Tibial nerve (tissue), 4 donors: ENCODE measurements around the gene KMT2B. TPM values are rescaled to one million over a fixed set of nuclear protein-coding genes. Genes with fewer than 3 reads are reported as not detected.

ENCODE experiments used
- DNase-seq, 2 donors: peaks; one replicate each; pipeline ENCODE4 v3.0.0-alpha.2; 2019; ENCODE audit warnings: low spot score in 2 of 2
- H3K27ac ChIP-seq, 4 donors: fragments of 200-600 bp; sonication (generic) in 3 of 4; one replicate each; pipeline ENCODE4 v1.5.1; 2017 to 2019; ENCODE audit warnings: mild to moderate bottlenecking in 1 of 4
- H3K27me3 ChIP-seq, 2 donors: fragments of 200-600 bp; sonication (generic) in 1 of 2; one replicate each; pipeline versions ENCODE4 v1.5.1 to v1.6.0; 2017 to 2019
- H3K36me3 ChIP-seq, 3 donors: fragments of 200-600 bp; sonication (generic); one replicate each; pipeline ENCODE4 v1.5.1; 2018 to 2019
- H3K4me1 ChIP-seq, 4 donors: fragments of 200-600 bp; sonication (generic) in 3 of 4; one replicate each; pipeline ENCODE4 v1.5.1; 2017 to 2019
- H3K4me3 ChIP-seq, 4 donors: fragments of 200-600 bp; sonication (generic) in 3 of 4; one replicate each; pipeline ENCODE4 v1.5.1; 2017 to 2019; ENCODE audit warnings: mild to moderate bottlenecking in 1 of 4, moderate library complexity in 1 of 4
- H3K9me3 ChIP-seq, 4 donors: fragments of 200-600 bp; sonication (generic) in 3 of 4; one replicate each; pipeline ENCODE4 v1.5.1; 2017 to 2019
- EP300 ChIP-seq, 2 donors: sonication (generic); formaldehyde crosslinking; IDR thresholded peaks; one replicate each; pipeline ENCODE4 v1.6.1; 2017; ENCODE audit warnings: antibody characterized with exemption in 2 of 2, mild to moderate bottlenecking in 1 of 2
- POLR2A ChIP-seq, 2 donors: fragments of 450-650 bp; IDR thresholded peaks; one replicate each; pipeline ENCODE4 v1.6.1; 2017; ENCODE audit warnings: antibody characterized with exemption in 2 of 2, mild to moderate bottlenecking in 2 of 2, moderate library complexity in 2 of 2
- WGBS, 2 donors: methylation state at CpG; one replicate each; pipeline ENCODE4 v1.1.5; 2018; 5-methylcytosine and 5-hydroxymethylcytosine counted together
- total RNA-seq, 4 donors: library from RNA; depleted of rRNA; stranded (reverse); fragments of >200 nt; gene quantifications; one replicate each; pipeline ENCODE4 v1.1.0, GENCODE V29; 2016
- TF ChIP-seq, protein P1 (sequence below), 5 experiments: fragments of 200-600 bp in 3 of 5; fragments of 450-650 bp in 2 of 5; sonication (generic) in 3 of 5; IDR thresholded peaks; one replicate each; pipeline ENCODE4 v1.5.1; 2016 to 2019; ENCODE audit warnings: antibody characterized with exemption in 5 of 5, mild to moderate bottlenecking in 3 of 5, moderate library complexity in 2 of 5

KMT2B gene
- total RNA-seq, 4 donors from 2014 or later, result 12.9 to 38.7 (median 25.5) TPM

DNA sequence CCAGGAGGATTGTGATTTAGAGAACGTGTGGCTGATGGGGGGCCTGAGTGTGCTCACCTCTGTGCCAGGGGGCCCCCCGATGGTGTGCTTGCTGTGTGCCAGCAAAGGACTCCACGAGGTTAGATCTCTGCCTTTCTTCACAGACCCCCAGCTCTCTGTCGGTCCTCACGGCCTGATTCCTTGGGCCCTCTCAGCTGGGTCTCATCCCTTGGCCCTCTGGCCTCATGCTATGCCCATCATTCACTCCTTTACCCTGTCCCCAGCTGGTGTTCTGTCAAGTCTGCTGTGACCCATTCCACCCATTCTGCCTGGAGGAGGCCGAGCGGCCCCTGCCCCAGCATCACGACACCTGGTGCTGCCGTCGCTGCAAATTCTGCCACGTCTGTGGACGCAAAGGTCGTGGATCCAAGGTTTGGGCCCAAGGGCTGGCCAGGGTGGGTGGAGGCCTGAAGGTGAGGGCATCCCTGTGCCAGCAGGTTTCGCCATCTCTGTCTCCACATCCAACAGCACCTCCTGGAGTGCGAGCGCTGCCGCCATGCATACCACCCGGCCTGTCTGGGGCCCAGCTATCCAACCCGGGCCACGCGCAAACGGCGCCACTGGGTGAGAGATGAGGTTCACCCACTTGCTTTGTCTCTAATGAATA lies 7.5 kb downstream of the KMT2B start:
- Histone ChIP-seq H3K27ac (no peak overlapping the region), H3K4me3 (no peak overlapping the region), H3K27me3 (no peaks in the 10 kb centered on the region), H3K36me3 (peaks cover 5 to 100% (median 79%) of the 10 kb centered on the region in 3 donors), H3K4me1 (peaks cover 0 to 13% (median 0%) of the 10 kb centered on the region in 4 donors), H3K9me3 (no peaks in the 10 kb centered on the region)
- WGBS, 2 donors, result 93 to 95% methylated on average over 23 of the region's 23 CpGs
- DNase-seq, result no peak
- TF ChIP-seq POLR2A (IDR thresholded peaks at IDR 0.05), result no peak
- TF ChIP-seq, protein P1, sequence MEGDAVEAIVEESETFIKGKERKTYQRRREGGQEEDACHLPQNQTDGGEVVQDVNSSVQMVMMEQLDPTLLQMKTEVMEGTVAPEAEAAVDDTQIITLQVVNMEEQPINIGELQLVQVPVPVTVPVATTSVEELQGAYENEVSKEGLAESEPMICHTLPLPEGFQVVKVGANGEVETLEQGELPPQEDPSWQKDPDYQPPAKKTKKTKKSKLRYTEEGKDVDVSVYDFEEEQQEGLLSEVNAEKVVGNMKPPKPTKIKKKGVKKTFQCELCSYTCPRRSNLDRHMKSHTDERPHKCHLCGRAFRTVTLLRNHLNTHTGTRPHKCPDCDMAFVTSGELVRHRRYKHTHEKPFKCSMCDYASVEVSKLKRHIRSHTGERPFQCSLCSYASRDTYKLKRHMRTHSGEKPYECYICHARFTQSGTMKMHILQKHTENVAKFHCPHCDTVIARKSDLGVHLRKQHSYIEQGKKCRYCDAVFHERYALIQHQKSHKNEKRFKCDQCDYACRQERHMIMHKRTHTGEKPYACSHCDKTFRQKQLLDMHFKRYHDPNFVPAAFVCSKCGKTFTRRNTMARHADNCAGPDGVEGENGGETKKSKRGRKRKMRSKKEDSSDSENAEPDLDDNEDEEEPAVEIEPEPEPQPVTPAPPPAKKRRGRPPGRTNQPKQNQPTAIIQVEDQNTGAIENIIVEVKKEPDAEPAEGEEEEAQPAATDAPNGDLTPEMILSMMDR (IDR thresholded peaks at IDR 0.05), result no peak
- TF ChIP-seq EP300 (IDR thresholded peaks at IDR 0.05), result no peak

DNA sequence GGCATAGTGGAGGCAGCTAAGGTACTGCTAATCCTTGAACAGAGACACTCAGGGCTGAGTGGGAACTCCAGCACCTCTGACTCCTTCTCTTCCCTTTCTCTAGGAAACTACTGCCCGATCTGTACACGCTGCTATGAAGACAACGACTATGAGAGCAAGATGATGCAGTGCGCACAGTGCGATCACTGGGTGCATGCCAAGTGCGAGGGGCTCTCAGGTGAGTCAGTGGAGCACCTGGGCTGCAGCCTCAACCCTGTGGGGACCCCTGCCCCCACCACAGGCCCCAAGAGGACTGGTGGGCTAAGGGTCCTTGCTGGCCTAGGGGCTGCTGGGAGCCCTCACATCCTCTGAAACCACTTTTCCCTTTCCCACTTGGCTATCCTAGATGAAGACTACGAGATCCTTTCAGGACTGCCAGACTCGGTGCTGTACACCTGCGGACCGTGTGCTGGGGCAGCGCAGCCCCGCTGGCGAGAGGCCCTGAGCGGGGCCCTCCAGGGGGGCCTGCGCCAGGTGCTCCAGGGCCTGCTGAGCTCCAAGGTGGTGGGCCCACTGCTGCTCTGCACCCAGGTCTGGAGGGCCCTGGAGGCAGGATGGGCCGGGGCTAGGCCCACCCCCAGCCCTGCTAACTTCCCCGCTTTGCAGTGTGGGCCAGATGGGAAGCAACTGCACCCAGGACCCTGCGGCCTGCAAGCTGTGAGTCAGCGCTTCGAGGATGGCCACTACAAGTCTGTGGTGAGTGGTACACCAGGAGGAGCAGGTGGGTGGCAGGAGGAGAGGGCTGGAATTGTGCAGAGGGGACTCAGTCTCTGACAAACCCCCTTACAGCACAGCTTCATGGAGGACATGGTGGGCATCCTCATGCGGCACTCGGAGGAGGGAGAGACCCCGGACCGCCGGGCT lies 9.5 kb downstream of the KMT2B start:
- 89 to 92% methylated on average over 18 to 21 of the region's 25 CpGs for WGBS, 2 donors
- Histone ChIP-seq H3K36me3 (peaks cover 5 to 100% (median 85%) of the 10 kb centered on the region in 3 donors), H3K4me1 (no peaks in the 10 kb centered on the region), H3K4me3 (no peak overlapping the region), H3K27ac (no peak overlapping the region), H3K9me3 (no peaks in the 10 kb centered on the region), H3K27me3 (no peaks in the 10 kb centered on the region)
- DNase-seq, result no peak
- TF ChIP-seq, protein P1 (IDR thresholded peaks at IDR 0.05), result no peak

DNA sequence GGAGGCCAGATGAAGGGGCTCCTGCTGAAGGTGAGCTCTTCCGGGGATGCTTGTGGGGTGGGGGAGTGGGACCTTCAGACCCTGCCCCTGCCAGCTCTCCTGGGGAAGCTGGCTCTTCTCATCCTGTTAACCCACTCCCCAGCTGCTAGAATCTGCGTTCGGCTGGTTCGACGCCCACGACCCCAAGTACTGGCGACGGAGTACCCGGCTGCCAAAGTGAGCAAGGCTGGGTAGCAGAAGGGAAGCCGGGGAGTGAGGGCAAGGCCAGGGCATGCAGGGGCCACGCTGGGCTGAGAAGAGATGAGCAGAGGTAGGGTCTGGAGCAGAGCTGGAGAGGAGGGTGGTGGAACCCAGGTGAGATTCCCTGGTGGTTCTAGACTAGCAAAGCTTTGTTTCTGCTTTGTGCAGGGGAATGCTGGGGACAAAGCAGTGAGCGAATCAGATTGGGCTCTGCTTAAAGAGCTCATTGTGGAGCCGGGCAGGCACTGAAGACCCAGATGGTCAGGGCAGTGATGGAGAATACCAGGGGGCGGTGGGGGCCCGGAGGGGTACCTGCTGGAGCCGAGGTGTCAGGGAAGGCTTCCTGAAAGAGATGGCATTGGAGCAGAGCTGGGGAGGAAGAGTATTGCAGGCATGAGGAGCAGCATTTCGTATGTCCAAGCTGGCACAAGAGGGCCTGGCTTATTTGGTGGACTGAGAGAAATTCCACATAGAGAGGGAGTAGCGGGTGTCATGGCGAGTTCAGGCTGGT lies 10.3 kb downstream of the KMT2B start:
- TF ChIP-seq EP300 (IDR thresholded peaks at IDR 0.05) (no peak), POLR2A (IDR thresholded peaks at IDR 0.05) (no peak)
- TF ChIP-seq, protein P1 (IDR thresholded peaks at IDR 0.05), result no peak
- Histone ChIP-seq H3K36me3 (peaks cover 5 to 100% (median 78%) of the 10 kb centered on the region in 3 donors), H3K27me3 (no peaks in the 10 kb centered on the region), H3K4me1 (no peaks in the 10 kb centered on the region), H3K27ac (no peak overlapping the region), H3K4me3 (no peak overlapping the region), H3K9me3 (no peaks in the 10 kb centered on the region)
- no peak for DNase-seq
- WGBS, 2 donors, result 85 to 87% methylated on average over 19 of the region's 19 CpGs

DNA sequence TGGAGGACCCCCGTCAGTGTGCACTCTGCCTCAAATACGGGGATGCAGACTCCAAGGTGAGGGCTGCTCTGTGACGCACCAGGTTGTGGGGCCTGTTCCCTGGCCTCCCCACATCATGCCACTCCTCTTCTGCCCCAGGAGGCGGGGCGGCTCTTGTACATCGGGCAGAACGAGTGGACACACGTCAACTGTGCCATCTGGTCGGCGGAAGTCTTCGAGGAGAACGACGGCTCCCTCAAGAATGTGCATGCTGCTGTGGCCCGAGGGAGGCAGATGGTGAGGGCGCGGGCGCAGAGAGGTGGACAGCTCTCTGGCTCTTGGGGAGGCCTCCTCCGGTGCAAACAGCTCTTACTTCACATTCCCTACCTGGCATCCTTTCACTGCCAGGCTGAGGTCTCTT lies 11.2 kb downstream of the KMT2B start:
- DNase-seq, result no peak
- H3K4me3 ChIP-seq, result no peak overlapping the region
- TF ChIP-seq, protein P1 (IDR thresholded peaks at IDR 0.05), result no peak
- no peak for TF ChIP-seq POLR2A (IDR thresholded peaks at IDR 0.05)
- no peak for TF ChIP-seq EP300 (IDR thresholded peaks at IDR 0.05)
- H3K4me1 ChIP-seq, result no peaks in the 10 kb centered on the region
- H3K27me3 ChIP-seq, result no peaks in the 10 kb centered on the region
- H3K27ac ChIP-seq, result no peak overlapping the region
- H3K9me3 ChIP-seq, result no peaks in the 10 kb centered on the region
- WGBS, 2 donors, result 86 to 90% methylated on average over 9 to 11 of the region's 18 CpGs
- H3K36me3 ChIP-seq, result peaks cover 5 to 100% (median 69%) of the 10 kb centered on the region in 3 donors
